A549 (cell line): ENCODE results near the gene MAPT. TPM values are rescaled to one million over a fixed set of nuclear protein-coding genes. Genes with fewer than 3 reads are reported as not detected.

Experiments used
- ATAC-seq, 2 experiments: fragments of 200-7000 bp in 1 of 2; fragments of >200 bp in 1 of 2; cut with Nextera tagmentation in 1 of 2; cut with Tn5 transposase in 1 of 2; 3 replicates each; pipeline versions ENCODE4 v1.8.0 to v1.9.1; 2018 to 2020; ENCODE audit warnings: mild to moderate bottlenecking in 1 of 2, moderate library complexity in 1 of 2
- CTCF ChIA-PET: fragments of 300-600 bp; sonication (Branson Sonifier 250); formaldehyde crosslinking; extraction: SDS; loops from one replicate; lab custom pipeline; 2021; ENCODE audit warnings: antibody characterized with exemption, inconsistent platforms; lab: Yijun Ruan, JAX
- POLR2A ChIA-PET: fragments of 350-600 bp; formaldehyde crosslinking; extraction: SDS; loops from one replicate; lab custom pipeline; 2021; ENCODE audit warnings: antibody characterized with exemption, inconsistent platforms; lab: Yijun Ruan, JAX
- DNase-seq, 2 experiments: peaks; one replicate each; pipeline versions ENCODE4 v3.0.0 to v3.0.0-alpha.2; 2011 to 2016; ENCODE audit warnings: low read depth in 1 of 2, low spot score in 1 of 2
- FAIRE-seq: peaks from 2 replicates; lab custom pipeline; 2011; peaks lifted over from hg19 to GRCh38; lab: Jason Lieb, UNC
- H3K27ac ChIP-seq, 2 experiments: fragments of >200 bp; sonication (Bioruptor Twin); formaldehyde crosslinking; 3 replicates each; pipeline ENCODE4 v1.5.1; 2016 to 2017
- H3K4me1 ChIP-seq: fragments of >200 bp; sonication (Bioruptor Twin); formaldehyde crosslinking; 3 replicates; pipeline ENCODE4 v1.6.1; 2016
- H3K4me2 ChIP-seq: fragments of >200 bp; sonication (Bioruptor Twin); formaldehyde crosslinking; 3 replicates; pipeline ENCODE4 v1.6.1; 2016
- H3K4me3 ChIP-seq: fragments of >200 bp; sonication (Bioruptor Twin); formaldehyde crosslinking; 3 replicates; pipeline ENCODE4 v1.5.1; 2016
- H3K9me3 ChIP-seq: fragments of >200 bp; sonication (Bioruptor Twin); formaldehyde crosslinking; 3 replicates; pipeline ENCODE4 v1.6.1; 2016
- BHLHE40 ChIP-seq: IDR thresholded peaks from 2 replicates; pipeline ENCODE4 v1.6.1; 2012; ENCODE audit warnings: low read depth, low read length, inconsistent platforms
- CEBPB ChIP-seq, 2 experiments: fragments of >200 bp in 1 of 2; sonication (Bioruptor Twin) in 1 of 2; formaldehyde crosslinking in 1 of 2; IDR thresholded peaks; 2 replicates each; pipeline ENCODE4 v1.6.1; 2012 to 2016
- CTCF ChIP-seq: fragments of >200 bp; sonication (Bioruptor Twin); formaldehyde crosslinking; IDR thresholded peaks from 3 replicates; pipeline ENCODE4 v1.5.1; 2016
- E2F6 ChIP-seq: IDR thresholded peaks from 2 replicates; pipeline ENCODE4 v1.6.1; 2012; ENCODE audit warnings: low read depth, borderline replicate concordance
- EHF ChIP-seq: fragments of 250-450 bp; sonication (Bioruptor Pico); IDR thresholded peaks from 2 replicates; pipeline ENCODE4 v1.5.0; 2020; ENCODE audit warnings: mild to moderate bottlenecking
- EHMT2 ChIP-seq: fragments of 200-600 bp; sonication (generic); IDR thresholded peaks from 2 replicates; pipeline ENCODE4 v1.6.1; 2016; ENCODE audit warnings: antibody characterized with exemption, low read depth, mild to moderate bottlenecking, moderate library complexity
- EP300 ChIP-seq, 2 experiments: fragments of >200 bp; sonication (Bioruptor Twin); formaldehyde crosslinking; IDR thresholded peaks; 2 replicates in 1 of 2; 3 replicates in 1 of 2; pipeline ENCODE4 v1.6.1; 2016 to 2017
- ESRRA ChIP-seq: fragments of 150-350 bp; IDR thresholded peaks from 2 replicates; pipeline ENCODE4 v1.6.1; 2014; ENCODE audit warnings: mild to moderate bottlenecking, low read length, borderline replicate concordance
- FOXS1 ChIP-seq: fragments of 250-450 bp; sonication (Bioruptor Pico); IDR thresholded peaks from 2 replicates; pipeline ENCODE4 v1.5.0; 2020; ENCODE audit warnings: mild to moderate bottlenecking, moderate library complexity
- GATA3 ChIP-seq: IDR thresholded peaks from 2 replicates; pipeline ENCODE4 v1.6.1; 2012; ENCODE audit warnings: borderline replicate concordance
- HDAC2 ChIP-seq: fragments of 200-600 bp; sonication (generic); IDR thresholded peaks from 2 replicates; pipeline ENCODE4 v1.6.1; 2016
- HES2 ChIP-seq: fragments of >200 bp; sonication (Bioruptor Twin); formaldehyde crosslinking; IDR thresholded peaks from 2 replicates; pipeline ENCODE4 v1.6.1; 2016
- JUN ChIP-seq, 2 experiments: fragments of >200 bp; sonication (Bioruptor Twin); formaldehyde crosslinking; IDR thresholded peaks; 2 replicates in 1 of 2; 3 replicates in 1 of 2; pipeline ENCODE4 v1.6.1; 2016 to 2017
- KDM1A ChIP-seq: fragments of 200-600 bp; sonication (generic); IDR thresholded peaks from 2 replicates; pipeline ENCODE4 v1.6.1; 2016; ENCODE audit warnings: low read depth, mild to moderate bottlenecking
- MYC ChIP-seq: IDR thresholded peaks from 2 replicates; pipeline ENCODE4 v1.6.1; 2012; ENCODE audit warnings: mild to moderate bottlenecking, inconsistent platforms, low read length, improper control_type of control experiment, borderline replicate concordance
- NPAS2 ChIP-seq: fragments of 250-450 bp; sonication (Bioruptor Pico); IDR thresholded peaks from 2 replicates; pipeline ENCODE4 v1.8.0; 2022; ENCODE audit warnings: mild to moderate bottlenecking, moderate library complexity, borderline replicate concordance
- NR3C1 ChIP-seq: fragments of >200 bp; sonication (Bioruptor Twin); formaldehyde crosslinking; IDR thresholded peaks from 3 replicates; pipeline ENCODE4 v1.6.1; 2017
- PBX3 ChIP-seq: IDR thresholded peaks from 2 replicates; pipeline ENCODE4 v1.6.1; 2012
- PHF8 ChIP-seq: fragments of 200-600 bp; sonication (generic); IDR thresholded peaks from 2 replicates; pipeline ENCODE4 v1.6.1; 2016; ENCODE audit warnings: low read depth, mild to moderate bottlenecking, antibody characterized with exemption, moderate library complexity, borderline replicate concordance
- RAD21 ChIP-seq, 2 experiments: fragments of >200 bp in 1 of 2; sonication (Bioruptor Twin) in 1 of 2; formaldehyde crosslinking in 1 of 2; IDR thresholded peaks in 1 of 2; conservative IDR thresholded peaks in 1 of 2; 2 replicates in 1 of 2; 3 replicates in 1 of 2; pipeline ENCODE4 v1.6.1; 2012 to 2018; ENCODE audit warnings: inconsistent platforms in 1 of 2
- SMC3 ChIP-seq: fragments of >200 bp; sonication (Bioruptor Twin); formaldehyde crosslinking; IDR thresholded peaks from 3 replicates; pipeline ENCODE4 v1.6.1; 2018; ENCODE audit warnings: inconsistent platforms
- ZNF302 ChIP-seq: fragments of 250-450 bp; sonication (Bioruptor Pico); IDR thresholded peaks from 2 replicates; pipeline ENCODE4 v1.9.0; 2021; ENCODE audit warnings: inconsistent platforms, mild to moderate bottlenecking, moderate library complexity
- ZSCAN20 ChIP-seq: fragments of 250-450 bp; sonication (Bioruptor Pico); IDR thresholded peaks from 2 replicates; pipeline ENCODE4 v1.8.0; 2022; ENCODE audit warnings: mild to moderate bottlenecking, moderate library complexity
- WGBS: methylation state at CpG from one replicate; pipeline ENCODE4 v1.1.6; 2017; ENCODE audit errors: missing lambda C conversion rate; 5-methylcytosine and 5-hydroxymethylcytosine counted together
- polyA plus RNA-seq, 4 experiments: library from polyadenylated mRNA; depleted of rRNA in 3 of 4; stranded (reverse); fragments of >200 nt; fragmentation: RNase III in 1 of 4; extraction: RNeasy Plus Mini Kit Qiagen cat#74134 plus additional on column Dnase treatment in 1 of 4; gene quantifications; 2 replicates in 3 of 4; 3 replicates in 1 of 4; pipeline ENCODE4 v1.2.3, GENCODE V29; 2011 to 2017
- TF ChIP-seq, protein P1 (sequence below): IDR thresholded peaks from 2 replicates; pipeline ENCODE4 v1.6.1; 2012

MAPT gene
- polyA plus RNA-seq, 2 of the 4 experiments (the other 2 are of a cell fraction), result 1.2 to 1.6 TPM

GRCh38 chr17:45979137-45979536 is 84.8 kb downstream of the MAPT start (continued):
- TF ChIP-seq EHF (CRISPR knock-in tag) (no peak), E2F6 (no peak), NR3C1 (no peak), CEBPB (IDR thresholded peaks at IDR 0.05) (no peak)

- 77% methylated on average over 6 of the region's 6 CpGs for WGBS
- FAIRE-seq, result no peak
- H3K9me3 ChIP-seq, result no peaks in the 10 kb centered on the region
- DNase-seq, result no peak
- no peaks in the 10 kb centered on the region for H3K4me1 ChIP-seq
- H3K4me2 ChIP-seq, result no peak overlapping the region
- no peak for TF ChIP-seq SMC3
- TF ChIP-seq, protein P1, sequence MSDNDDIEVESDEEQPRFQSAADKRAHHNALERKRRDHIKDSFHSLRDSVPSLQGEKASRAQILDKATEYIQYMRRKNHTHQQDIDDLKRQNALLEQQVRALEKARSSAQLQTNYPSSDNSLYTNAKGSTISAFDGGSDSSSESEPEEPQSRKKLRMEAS, result no peak
- TF ChIP-seq FOXS1 (CRISPR knock-in tag), result no peak
- TF ChIP-seq HES2, result no peak
- TF ChIP-seq EP300 (IDR thresholded peaks at IDR 0.05), result no peak
- no peak for TF ChIP-seq PBX3
- no peak for TF ChIP-seq KDM1A
- no peak for TF ChIP-seq MYC
- TF ChIP-seq HDAC2, result no peak
- no peak for TF ChIP-seq BHLHE40
- TF ChIP-seq JUN (IDR thresholded peaks at IDR 0.05), result no peak
- no peak for TF ChIP-seq ZSCAN20 (CRISPR knock-in tag)
- ChIA-PET POLR2A (no interaction called here), CTCF (interaction anchor here (0.8 to 4.0 kb wide), 2 partner anchors 22 to 31 kb away, joined by 3 to 16 read pairs; no protein-coding TSS in a partner anchor)
- ATAC-seq, result no peak
- H3K4me3 ChIP-seq, result no peak overlapping the region
- H3K27ac ChIP-seq, result no peak overlapping the region
These were observed 86.5 kb downstream of the MAPT start for GRCh38 chr17:45980855-45981254.

DNA sequence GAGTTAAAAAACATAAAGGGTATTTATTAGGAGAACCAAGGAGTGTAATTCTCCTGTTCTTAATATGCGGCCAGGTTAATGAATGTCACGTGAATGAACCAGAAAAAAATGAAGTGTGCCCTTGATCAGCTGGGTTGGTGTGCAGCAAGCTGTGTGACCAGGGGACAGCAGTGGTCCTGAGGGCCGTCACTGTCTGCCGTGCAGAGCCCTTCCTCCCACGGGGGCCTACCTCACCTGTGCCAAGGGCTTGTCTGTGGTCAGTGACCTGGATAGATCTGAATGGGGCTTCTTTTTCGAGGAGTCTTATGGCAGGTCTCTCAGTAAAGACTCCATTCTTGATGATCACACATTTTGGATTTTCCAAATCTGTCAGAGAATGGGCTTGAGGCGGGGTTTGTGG is 87.0 kb downstream of the MAPT start:
- WGBS, result 61% methylated on average over 7 of the region's 7 CpGs
- H3K4me1 ChIP-seq, result no peaks in the 10 kb centered on the region
- H3K9me3 ChIP-seq, result no peaks in the 10 kb centered on the region
- no peak overlapping the region for H3K27ac ChIP-seq
- TF ChIP-seq GATA3, result no peak
- TF ChIP-seq ESRRA, result no peak
- TF ChIP-seq ZNF302, result no peak
- no peak for TF ChIP-seq JUN (IDR thresholded peaks at IDR 0.05)
- no peak for TF ChIP-seq NPAS2
- no peak for TF ChIP-seq MYC
- no peak for TF ChIP-seq E2F6
- no peak for TF ChIP-seq HES2
- TF ChIP-seq EHMT2, result no peak
- no peak for TF ChIP-seq PHF8
- TF ChIP-seq CTCF, result no peak
- TF ChIP-seq RAD21 (conservative IDR thresholded peaks at IDR 0.05 in 1 of 2, IDR thresholded peaks at IDR 0.05 in 1 of 2), result no peak
- no peak overlapping the region for H3K4me2 ChIP-seq
- no peak for DNase-seq
- no peak for FAIRE-seq
- CTCF ChIA-PET, result interaction anchor here (0.6 to 4.0 kb wide), 4 partner anchors 22 to 882 kb away, joined by 3 to 16 read pairs (median 3); no protein-coding TSS in a partner anchor
- no peak for ATAC-seq
- no peak overlapping the region for H3K4me3 ChIP-seq
- POLR2A ChIA-PET, result no interaction called here
